ENCODE measurements around the gene LMAN1L.

DNA sequence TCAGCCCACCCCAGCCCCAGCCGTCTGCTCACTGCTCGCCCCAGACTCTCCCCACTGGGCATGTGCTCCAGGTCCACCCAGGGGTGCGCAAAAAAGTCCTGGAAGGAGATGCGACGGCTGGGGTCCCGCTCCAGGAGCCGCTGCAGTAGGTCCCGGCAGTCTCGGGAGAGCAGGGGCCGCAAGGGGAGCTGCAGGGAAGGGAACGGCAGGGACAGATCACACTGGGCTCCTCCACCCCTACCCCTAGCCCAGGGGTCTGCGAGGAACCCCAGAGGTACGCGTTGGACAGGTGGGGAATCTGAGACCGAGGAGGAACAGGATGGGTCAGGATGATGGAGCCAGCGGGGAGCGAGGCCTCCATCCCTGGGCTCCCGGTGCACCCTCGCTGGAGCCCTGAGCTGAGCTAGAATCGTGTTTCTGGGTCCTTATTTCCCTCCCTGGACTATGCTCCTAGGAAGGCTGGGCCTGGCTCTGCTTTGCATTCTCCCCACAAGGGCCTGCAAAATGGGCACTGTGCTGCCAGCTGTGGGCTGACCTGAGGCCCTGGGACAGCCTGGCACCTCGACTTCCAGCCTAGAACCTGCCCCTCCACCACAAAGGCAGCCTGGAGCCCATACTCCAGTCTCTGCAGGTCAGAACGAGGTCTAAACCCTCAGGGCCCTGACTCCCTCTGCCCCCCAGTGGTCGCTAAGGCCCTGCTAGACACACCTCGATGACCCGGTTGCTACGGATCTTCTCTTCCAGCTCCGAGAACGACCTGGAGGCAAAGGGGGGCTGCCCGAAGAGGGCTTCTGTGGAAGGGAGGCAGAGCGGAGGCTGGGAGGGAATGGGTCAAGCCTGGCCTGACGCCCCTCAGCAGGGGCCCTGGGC lies 27.1 kb downstream of the LMAN1L start:
- TF ChIP-seq EZH2 (IDR thresholded peaks at IDR 0.05), result no peak
- TF ChIP-seq POLR2AphosphoS5 (IDR thresholded peaks at IDR 0.05; ENCODE audit: borderline replicate concordance, low read depth, low read length), result no peak

Data from SK-N-MC (cell line).